LNCAP (cell line): ENCODE measurements around the gene QRFPR.

Source experiments
- TF ChIP-seq, protein P1 (sequence below): fragments of 450-650 bp; IDR thresholded peaks from 2 replicates; pipeline ENCODE4 v1.5.1; 2017; ENCODE audit warnings: mild to moderate bottlenecking

QRFPR gene

DNA sequence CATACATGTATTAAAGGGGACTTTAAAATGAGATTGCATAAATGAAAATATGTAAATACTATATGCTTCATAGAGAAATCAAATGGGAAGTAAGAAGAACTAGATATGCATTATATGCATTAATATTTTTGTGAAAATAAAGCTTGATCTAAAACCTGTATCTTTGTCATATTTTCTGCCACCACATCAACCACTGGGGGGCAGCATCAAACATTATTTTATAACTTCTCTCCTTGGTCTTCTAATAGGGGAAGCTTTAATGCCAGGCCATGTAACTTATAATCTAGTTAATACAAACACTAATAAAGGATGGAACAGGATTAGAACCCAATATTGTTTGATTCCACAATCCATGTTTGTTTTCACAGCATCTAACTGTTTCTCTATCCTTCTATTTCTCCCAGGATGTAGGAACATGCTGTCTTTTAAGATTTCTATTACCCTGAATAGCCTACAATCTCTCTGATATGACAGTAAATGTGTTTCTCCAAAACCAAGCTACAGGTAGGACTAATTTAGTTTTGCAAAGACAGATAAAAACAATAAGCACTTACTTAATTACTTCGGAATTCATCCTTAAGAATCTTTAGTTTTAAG is 10.0 kb downstream of the QRFPR start:
- TF ChIP-seq, protein P1, sequence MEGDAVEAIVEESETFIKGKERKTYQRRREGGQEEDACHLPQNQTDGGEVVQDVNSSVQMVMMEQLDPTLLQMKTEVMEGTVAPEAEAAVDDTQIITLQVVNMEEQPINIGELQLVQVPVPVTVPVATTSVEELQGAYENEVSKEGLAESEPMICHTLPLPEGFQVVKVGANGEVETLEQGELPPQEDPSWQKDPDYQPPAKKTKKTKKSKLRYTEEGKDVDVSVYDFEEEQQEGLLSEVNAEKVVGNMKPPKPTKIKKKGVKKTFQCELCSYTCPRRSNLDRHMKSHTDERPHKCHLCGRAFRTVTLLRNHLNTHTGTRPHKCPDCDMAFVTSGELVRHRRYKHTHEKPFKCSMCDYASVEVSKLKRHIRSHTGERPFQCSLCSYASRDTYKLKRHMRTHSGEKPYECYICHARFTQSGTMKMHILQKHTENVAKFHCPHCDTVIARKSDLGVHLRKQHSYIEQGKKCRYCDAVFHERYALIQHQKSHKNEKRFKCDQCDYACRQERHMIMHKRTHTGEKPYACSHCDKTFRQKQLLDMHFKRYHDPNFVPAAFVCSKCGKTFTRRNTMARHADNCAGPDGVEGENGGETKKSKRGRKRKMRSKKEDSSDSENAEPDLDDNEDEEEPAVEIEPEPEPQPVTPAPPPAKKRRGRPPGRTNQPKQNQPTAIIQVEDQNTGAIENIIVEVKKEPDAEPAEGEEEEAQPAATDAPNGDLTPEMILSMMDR = peak; percentile 62

DNA sequence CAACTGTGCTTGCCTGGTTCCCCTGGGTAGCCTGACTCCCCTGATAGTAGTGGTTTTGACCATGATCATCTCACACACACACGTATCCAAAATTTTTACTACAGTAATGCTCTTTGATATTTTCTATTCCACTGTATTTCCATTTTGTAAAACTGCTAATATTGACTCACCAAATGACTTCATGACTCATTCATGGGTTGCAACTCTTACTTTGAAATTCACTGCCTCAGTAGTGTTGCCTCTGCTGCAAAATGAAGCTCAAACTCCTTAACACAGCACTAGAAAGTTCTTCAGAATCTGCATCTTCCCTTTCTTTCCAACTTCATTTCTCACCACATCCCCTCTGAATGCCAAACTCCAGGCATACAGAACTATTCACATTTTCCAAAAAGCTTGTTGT is 20.3 kb downstream of the QRFPR start:
- TF ChIP-seq, protein P1 = no peak

DNA sequence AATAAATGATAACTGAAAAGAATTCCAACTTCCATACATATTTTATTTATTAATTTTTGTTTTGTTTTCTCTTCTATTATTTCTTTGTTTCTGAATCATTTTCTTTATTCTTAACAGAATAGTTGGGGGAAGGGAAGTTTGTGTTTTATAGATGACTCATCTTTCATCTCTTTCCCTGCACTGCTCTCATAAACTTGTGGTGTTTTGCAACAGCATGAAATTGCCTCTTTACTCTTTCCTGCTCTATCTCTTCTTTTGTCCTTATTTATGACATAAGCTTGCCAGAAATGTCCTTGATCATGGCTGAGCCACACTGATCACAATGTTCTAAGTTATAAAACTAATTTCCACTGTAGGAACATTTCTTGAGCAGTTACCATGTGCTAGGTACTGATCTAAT is 22.3 kb downstream of the QRFPR start:
- TF ChIP-seq, protein P1 = no peak

DNA sequence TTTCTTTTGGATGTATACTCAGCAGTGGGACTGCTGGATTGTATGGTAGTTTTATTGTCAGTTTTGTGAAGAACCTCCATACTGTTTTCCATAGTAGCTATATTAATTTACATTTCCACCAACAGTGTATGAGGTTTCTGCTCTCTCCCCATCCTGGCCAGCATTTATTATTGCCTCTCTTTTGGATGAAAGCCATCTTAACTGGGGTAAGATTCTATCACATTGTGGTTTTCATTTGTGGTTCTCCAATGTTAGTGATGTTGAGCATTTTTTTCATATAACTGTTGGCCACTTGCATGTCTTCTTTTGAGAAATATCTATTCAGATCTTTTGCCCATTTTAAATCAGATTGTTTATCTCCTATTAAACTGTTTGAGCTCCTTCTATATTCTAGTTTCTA is 27.6 kb downstream of the QRFPR start:
- TF ChIP-seq, protein P1 = no peak

- TF ChIP-seq, protein P1 = no peak
Observed at GRCh38 chr4:121344098-121344497, 36.7 kb downstream of the QRFPR start.

GRCh38 chr4:121340247-121340646 is 40.6 kb downstream of the QRFPR start:
- TF ChIP-seq, protein P1 = no peak

DNA sequence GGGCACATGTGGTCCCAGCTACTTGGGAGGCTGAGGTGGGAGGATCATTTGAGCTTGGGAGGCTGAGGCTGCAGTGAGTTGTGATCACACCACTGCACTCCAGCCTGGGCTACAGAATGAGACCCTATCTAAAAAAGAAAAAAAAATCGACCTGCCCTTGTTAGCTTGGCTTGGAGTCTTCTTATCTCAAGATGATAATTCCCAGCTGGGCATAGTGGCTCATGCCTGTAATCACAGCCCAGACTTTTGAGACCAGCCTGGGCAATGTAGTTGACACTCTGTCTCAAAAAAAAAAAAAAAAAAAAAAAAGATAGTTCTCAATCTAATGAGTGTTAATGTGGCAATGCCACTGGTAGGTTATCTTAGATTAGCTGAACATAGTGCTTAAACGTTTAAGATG is 41.0 kb downstream of the QRFPR start:
- TF ChIP-seq, protein P1 = no peak

DNA sequence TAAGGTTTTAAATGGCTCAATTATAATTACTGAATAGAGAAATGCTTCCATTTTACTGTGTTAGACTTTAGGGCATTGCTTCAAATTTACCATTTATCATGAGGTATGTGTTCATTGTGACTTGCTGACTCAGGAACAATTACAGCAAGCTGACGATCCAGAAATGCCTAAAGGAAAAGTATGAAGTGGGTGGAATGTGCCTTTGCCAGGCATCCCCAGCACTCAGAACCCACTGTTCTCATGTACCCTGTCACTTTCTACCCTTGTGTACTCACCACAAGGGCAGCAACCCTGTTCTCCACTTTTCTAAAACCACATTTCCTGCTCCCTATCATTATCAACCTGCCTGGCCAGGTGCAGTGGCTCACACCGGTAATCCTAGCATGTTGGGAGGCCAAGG is 41.5 kb downstream of the QRFPR start:
- TF ChIP-seq, protein P1 = no peak
